WI38 (cell line): ENCODE results near the gene PYY.

Experiments used
- H3K4me3 ChIP-seq: 2 replicates; pipeline ENCODE4 v1.5.1; 2011; ENCODE audit warnings: low read depth, mild to moderate bottlenecking, control low read depth, low read length
- CTCF ChIP-seq: IDR thresholded peaks from 2 replicates; pipeline ENCODE4 v1.5.1; 2012; ENCODE audit warnings: low read depth, mild to moderate bottlenecking, control low read depth, low read length

Gene PYY

GRCh38 chr17:43906951-43907424 is 46.8 kb downstream of the PYY start:
- peak overlapping the region; percentile 59 for H3K4me3 ChIP-seq
- TF ChIP-seq CTCF: no peak

GRCh38 chr17:43905985-43906852 is 47.5 kb downstream of the PYY start:
- TF ChIP-seq CTCF: no peak
- peak overlapping the region; percentile 59 for H3K4me3 ChIP-seq

- H3K4me3 ChIP-seq: no peak overlapping the region
- TF ChIP-seq CTCF: no peak
Measured at GRCh38 chr17:43905400-43905984, 48.2 kb downstream of the PYY start.
